Activated T-cell treated with anti-CD3 and anti-CD28 coated beads, Interleukin-2, amount 50 U/mL, for 72 hours (primary cell): ENCODE measurements around the gene GADL1. TPM values are rescaled to one million over a fixed set of nuclear protein-coding genes. Genes with fewer than 3 reads are reported as not detected.

Experiments used
- ATAC-seq, 2 donors: fragments of 150-1000 bp; cut with Tn5 transposase; replicated peaks in 1 of 2; 2 replicates each; pipeline ENCODE4 v1.10.0; 2021; ENCODE audit warnings: moderate library complexity in 2 of 2, mild to moderate bottlenecking in 1 of 2
- DNase-seq, 2 donors: peaks; one replicate each; pipeline ENCODE4 v3.0.0; 2021 to 2022; ENCODE audit warnings: mixed read lengths in 1 of 2
- H3K27ac Mint-ChIP-seq: one replicate; pipeline ENCODE4 v1.8.0; 2022; ENCODE audit warnings: mild to moderate bottlenecking, moderate library complexity, mixed read lengths
- H3K27me3 Mint-ChIP-seq: one replicate; pipeline ENCODE4 v1.8.0; 2022; ENCODE audit warnings: low read depth, mixed read lengths
- H3K36me3 Mint-ChIP-seq, 2 donors: one replicate each; pipeline ENCODE4 v1.8.0; 2022; ENCODE audit warnings: mixed read lengths in 2 of 2, mild to moderate bottlenecking in 1 of 2; ENCODE audit not compliant: insufficient read depth in 2 of 2
- H3K4me1 Mint-ChIP-seq: one replicate; pipeline ENCODE4 v1.8.0; 2022; ENCODE audit warnings: low read depth, mixed read lengths
- H3K4me3 Mint-ChIP-seq, 2 donors: one replicate each; pipeline ENCODE4 v1.8.0; 2022; ENCODE audit warnings: mild to moderate bottlenecking in 2 of 2, mixed read lengths in 2 of 2, moderate library complexity in 2 of 2
- H3K9me3 Mint-ChIP-seq, 2 donors: one replicate each; pipeline ENCODE4 v1.8.0; 2022; ENCODE audit warnings: mixed read lengths in 2 of 2
- total RNA-seq, 2 donors: library from RNA; stranded (reverse); gene quantifications; one replicate each; pipeline ENCODE4 v1.2.3, GENCODE V29; 2022

Gene GADL1
- total RNA-seq, 2 donors from 2014 or later = not detected

DNA sequence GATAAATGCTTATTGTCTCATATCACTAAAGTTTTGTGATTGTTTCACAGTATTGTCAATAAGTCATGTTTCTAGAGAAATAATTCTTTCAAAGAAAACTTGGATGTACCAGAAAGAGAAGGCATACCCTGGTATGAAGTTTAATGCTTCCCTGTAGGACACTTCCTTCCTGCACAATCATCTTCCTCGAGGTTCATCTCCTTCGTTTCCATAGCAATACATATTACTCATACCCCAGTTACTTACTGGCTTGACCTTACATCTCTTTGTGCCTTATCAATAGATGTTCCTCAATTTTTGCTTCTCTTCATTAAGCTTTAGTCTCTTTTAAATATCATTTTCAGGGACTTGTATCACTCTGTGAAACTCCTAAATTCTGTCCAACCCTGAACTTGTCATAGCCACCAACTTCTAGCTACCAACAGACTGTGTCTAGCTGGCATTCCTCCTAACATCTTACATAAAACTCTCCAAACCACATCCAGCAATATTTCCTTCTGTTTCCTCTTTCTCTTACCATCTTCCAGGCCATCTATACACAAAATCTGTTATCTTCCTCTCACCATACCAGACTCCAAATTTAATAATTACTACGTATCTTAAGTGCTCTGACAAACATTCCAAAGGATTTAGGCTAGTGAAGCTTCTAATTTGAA lies 134.3 kb downstream of the GADL1 start:
- no peaks in the 10 kb centered on the region for H3K27me3 Mint-ChIP-seq
- no peak overlapping the region for H3K27ac Mint-ChIP-seq
- DNase-seq = no peak
- H3K4me1 Mint-ChIP-seq = no peaks in the 10 kb centered on the region
- H3K4me3 Mint-ChIP-seq = no peak overlapping the region
- no peaks in the 10 kb centered on the region for H3K9me3 Mint-ChIP-seq
- no peaks in the 10 kb centered on the region for H3K36me3 Mint-ChIP-seq
- ATAC-seq = no peak

DNA sequence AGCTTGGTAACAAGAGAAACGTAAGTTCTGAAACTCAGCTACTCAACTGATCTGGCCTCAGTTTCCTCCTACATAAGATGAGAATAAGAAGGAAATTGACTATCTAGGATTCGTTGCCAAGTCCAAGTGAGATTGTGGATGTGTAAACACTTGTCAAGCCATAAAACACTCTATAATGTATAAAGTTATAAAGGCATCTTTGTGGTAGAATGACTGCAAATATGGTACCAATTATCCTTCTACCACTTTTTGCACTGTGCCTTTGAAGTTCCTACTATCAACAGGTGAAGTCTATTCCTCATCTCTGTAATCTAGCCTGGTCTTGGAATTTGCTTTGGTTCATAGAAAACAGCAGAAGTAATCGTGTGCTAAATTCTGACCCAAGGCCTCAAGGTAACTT lies 138.2 kb downstream of the GADL1 start:
- peaks cover 15% of the 10 kb centered on the region for H3K4me1 Mint-ChIP-seq
- H3K9me3 Mint-ChIP-seq = no peaks in the 10 kb centered on the region
- H3K27me3 Mint-ChIP-seq = no peaks in the 10 kb centered on the region
- DNase-seq (no peak), ATAC-seq (no peak)
- no peak overlapping the region for H3K27ac Mint-ChIP-seq
- H3K4me3 Mint-ChIP-seq = no peak overlapping the region
- no peaks in the 10 kb centered on the region for H3K36me3 Mint-ChIP-seq

DNA sequence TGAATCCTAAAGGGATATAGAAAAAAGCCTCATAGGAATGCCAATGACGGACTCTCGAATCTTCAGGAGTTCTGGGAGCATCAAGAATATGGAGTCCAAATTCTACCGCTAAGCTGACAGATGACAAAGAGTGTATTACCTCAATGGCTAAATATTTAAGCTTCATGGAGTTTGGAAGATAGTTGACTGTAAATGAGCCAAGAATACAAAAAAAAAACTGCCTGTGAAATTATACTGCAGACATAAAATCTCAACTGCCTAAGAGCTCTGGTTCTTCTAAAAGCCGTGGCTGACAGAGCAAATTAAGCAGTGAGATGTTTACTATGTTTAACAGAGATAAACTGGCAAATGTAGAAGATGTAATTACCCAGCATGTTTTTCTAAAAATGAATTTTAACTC lies 140.0 kb downstream of the GADL1 start:
- no peak overlapping the region for H3K4me3 Mint-ChIP-seq
- H3K9me3 Mint-ChIP-seq = no peaks in the 10 kb centered on the region
- H3K4me1 Mint-ChIP-seq = peaks cover 30% of the 10 kb centered on the region

GRCh38 chr3:30753766-30754165 lies 140.7 kb downstream of the GADL1 start:
- no peak for ATAC-seq
- Mint-ChIP-seq H3K4me3 (no peak overlapping the region), H3K27ac (no peak overlapping the region), H3K36me3 (no peaks in the 10 kb centered on the region), H3K4me1 (peaks cover 37% of the 10 kb centered on the region), H3K9me3 (no peaks in the 10 kb centered on the region), H3K27me3 (no peaks in the 10 kb centered on the region)
- no peak for DNase-seq

More for the DNA sequence above, 140.0 kb downstream of the GADL1 start:
- H3K27ac Mint-ChIP-seq = no peak overlapping the region
- H3K27me3 Mint-ChIP-seq = no peaks in the 10 kb centered on the region
- DNase-seq (no peak), ATAC-seq (no peak)
- no peaks in the 10 kb centered on the region for H3K36me3 Mint-ChIP-seq

DNA sequence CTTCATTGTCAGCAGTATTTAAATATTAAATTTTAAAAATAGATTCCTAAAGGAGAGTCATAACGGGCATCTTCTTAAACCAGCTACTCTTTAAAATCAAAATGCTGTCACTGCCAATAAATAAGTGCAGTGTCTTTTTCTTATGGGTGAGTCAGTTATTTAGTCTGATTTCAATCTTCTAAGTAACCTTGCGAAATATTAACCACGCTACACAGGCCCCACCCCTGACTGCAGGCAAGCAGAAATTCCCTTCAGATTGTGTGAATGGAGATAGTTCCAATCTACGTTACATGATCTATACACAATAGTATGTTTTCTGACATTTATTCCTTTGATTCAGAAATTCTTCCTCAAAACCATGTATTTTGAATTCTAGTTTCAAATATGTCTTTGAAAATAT lies 141.5 kb downstream of the GADL1 start:
- Mint-ChIP-seq H3K4me3 (no peak overlapping the region), H3K27ac (no peak overlapping the region), H3K9me3 (no peaks in the 10 kb centered on the region), H3K4me1 (peaks cover 44% of the 10 kb centered on the region), H3K36me3 (no peaks in the 10 kb centered on the region), H3K27me3 (no peaks in the 10 kb centered on the region)
- ATAC-seq (no peak), DNase-seq (no peak)

GRCh38 chr3:30752491-30752890 lies 142.0 kb downstream of the GADL1 start:
- no peaks in the 10 kb centered on the region for H3K9me3 Mint-ChIP-seq
- DNase-seq = no peak
- no peaks in the 10 kb centered on the region for H3K27me3 Mint-ChIP-seq
- H3K4me3 Mint-ChIP-seq = no peak overlapping the region
- no peak overlapping the region for H3K27ac Mint-ChIP-seq
- peaks cover 48% of the 10 kb centered on the region for H3K4me1 Mint-ChIP-seq
- ATAC-seq = no peak
- no peaks in the 10 kb centered on the region for H3K36me3 Mint-ChIP-seq

DNA sequence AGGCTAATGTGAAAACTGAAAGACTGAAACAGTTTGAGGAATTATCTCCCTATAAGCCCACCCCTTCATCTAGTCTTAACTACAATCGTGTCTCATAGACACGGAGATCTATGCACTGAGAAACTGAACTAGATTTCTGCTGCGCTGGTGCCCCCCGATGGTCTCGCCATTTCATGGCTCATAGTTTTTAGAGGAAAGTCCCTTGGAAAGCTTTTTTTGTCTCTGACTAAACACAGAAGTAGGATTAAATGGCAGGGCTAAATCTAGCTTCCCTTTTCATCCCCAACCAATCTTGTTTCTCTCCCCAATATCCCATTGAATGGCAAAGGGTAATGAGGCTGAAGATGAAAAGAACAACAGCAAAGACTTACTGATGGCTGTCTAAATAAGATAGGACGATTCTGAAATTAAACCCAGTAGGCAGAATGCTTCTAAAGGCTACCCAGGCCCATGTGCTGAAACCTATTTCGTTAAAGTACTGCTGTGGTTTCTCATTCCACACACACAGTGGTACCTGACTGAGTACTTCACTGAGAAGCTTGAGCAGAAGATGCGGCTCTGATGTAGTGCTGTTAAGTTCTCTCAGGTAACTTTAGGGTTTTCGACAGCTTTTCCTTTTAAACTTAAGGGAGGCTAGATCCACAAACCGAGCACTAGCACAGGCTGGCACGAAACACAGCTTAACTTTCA lies 142.7 kb downstream of the GADL1 start:
- DNase-seq (peak; percentile 62 to 70), ATAC-seq (peak; percentile 70 to 81)
- Mint-ChIP-seq H3K27me3 (no peaks in the 10 kb centered on the region), H3K4me3 (peak overlapping the region in 1 of 2 donors; percentile 64), H3K4me1 (peaks cover 48% of the 10 kb centered on the region), H3K9me3 (no peaks in the 10 kb centered on the region), H3K36me3 (no peaks in the 10 kb centered on the region), H3K27ac (no peak overlapping the region)

DNA sequence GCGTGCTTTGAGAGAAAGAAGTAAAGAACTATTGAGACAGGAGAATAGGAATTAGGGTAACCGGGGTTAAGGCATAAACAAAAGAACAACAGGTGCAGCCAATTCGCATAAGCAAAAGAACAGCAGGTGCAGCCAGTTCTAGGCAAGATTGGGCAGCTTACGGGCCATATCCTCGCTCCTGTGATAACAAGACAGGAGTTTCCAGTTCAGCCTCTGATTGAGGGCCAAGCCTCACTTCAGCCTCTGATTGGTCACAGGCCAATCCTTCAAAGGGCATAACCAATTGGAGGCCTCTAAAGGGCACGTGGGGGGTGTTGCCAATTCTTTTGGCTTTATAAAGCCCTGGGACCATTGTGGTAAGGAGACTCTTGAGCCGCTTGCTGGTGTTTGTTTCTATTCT lies 143.5 kb downstream of the GADL1 start:
- no peaks in the 10 kb centered on the region for H3K27me3 Mint-ChIP-seq
- no peak overlapping the region for H3K27ac Mint-ChIP-seq
- DNase-seq (no peak), ATAC-seq (no peak)
- H3K4me1 Mint-ChIP-seq = peaks cover 48% of the 10 kb centered on the region
- peak overlapping the region in 1 of 2 donors; percentile 64 for H3K4me3 Mint-ChIP-seq
- H3K36me3 Mint-ChIP-seq = no peaks in the 10 kb centered on the region
- H3K9me3 Mint-ChIP-seq = no peaks in the 10 kb centered on the region

- Mint-ChIP-seq H3K9me3 (no peaks in the 10 kb centered on the region), H3K27ac (peak overlapping the region; percentile 36), H3K36me3 (no peaks in the 10 kb centered on the region), H3K4me1 (peaks cover 50% of the 10 kb centered on the region), H3K27me3 (no peaks in the 10 kb centered on the region), H3K4me3 (peak overlapping the region in 1 of 2 donors; percentile 30)
- ATAC-seq = peak; percentile 63 to 66
- no peak for DNase-seq
Observed at GRCh38 chr3:30749230-30749629, 145.2 kb downstream of the GADL1 start.

GRCh38 chr3:30747771-30748281 lies 146.6 kb downstream of the GADL1 start:
- no peak overlapping the region for H3K27ac Mint-ChIP-seq
- H3K9me3 Mint-ChIP-seq = no peaks in the 10 kb centered on the region
- ATAC-seq = no peak
- no peaks in the 10 kb centered on the region for H3K27me3 Mint-ChIP-seq
- H3K4me1 Mint-ChIP-seq = peaks cover 64% of the 10 kb centered on the region
- H3K4me3 Mint-ChIP-seq = no peak overlapping the region
- no peak for DNase-seq
- H3K36me3 Mint-ChIP-seq = no peaks in the 10 kb centered on the region

GRCh38 chr3:30743641-30744317 lies 150.7 kb downstream of the GADL1 start:
- Mint-ChIP-seq H3K4me3 (peak overlapping the region in 1 of 2 donors; percentile 26), H3K9me3 (no peaks in the 10 kb centered on the region), H3K36me3 (no peaks in the 10 kb centered on the region), H3K27me3 (no peaks in the 10 kb centered on the region), H3K4me1 (peaks cover 38% of the 10 kb centered on the region), H3K27ac (no peak overlapping the region)
- ATAC-seq (peak; percentile 69 to 76), DNase-seq (no peak)

GRCh38 chr3:30742796-30743619 lies 151.5 kb downstream of the GADL1 start:
- Mint-ChIP-seq H3K27me3 (no peaks in the 10 kb centered on the region), H3K36me3 (no peaks in the 10 kb centered on the region), H3K27ac (peak overlapping the region; percentile 40), H3K9me3 (no peaks in the 10 kb centered on the region), H3K4me3 (peak overlapping the region; percentile 33 to 38), H3K4me1 (peaks cover 39% of the 10 kb centered on the region)
- DNase-seq = no peak
- no peak for ATAC-seq

GRCh38 chr3:30741889-30742288 lies 152.6 kb downstream of the GADL1 start:
- Mint-ChIP-seq H3K27me3 (no peaks in the 10 kb centered on the region), H3K4me1 (peaks cover 46% of the 10 kb centered on the region), H3K4me3 (no peak overlapping the region), H3K9me3 (no peaks in the 10 kb centered on the region), H3K27ac (no peak overlapping the region), H3K36me3 (no peaks in the 10 kb centered on the region)
- ATAC-seq (no peak), DNase-seq (no peak)
